HG03354 (cell line): ENCODE data around the gene C19orf25.

Experiments used
- ATAC-seq: cut with Tn5 transposase; IDR thresholded peaks from one replicate; pipeline ENCODE4 v1.9.1; 2021; ENCODE audit warnings: mild to moderate bottlenecking; ENCODE audit not compliant: unreplicated experiment, poor library complexity, severe bottlenecking

Gene C19orf25

GRCh38 chr19:1468821-1469254 is 10.2 kb downstream of the C19orf25 start:
- no peak for ATAC-seq

GRCh38 chr19:1468274-1468820 is 10.7 kb downstream of the C19orf25 start:
- ATAC-seq, result no peak

- no peak for ATAC-seq
Measured at GRCh38 chr19:1467490-1468273, 11.3 kb downstream of the C19orf25 start.

- ATAC-seq, result no peak
Measured at GRCh38 chr19:1467215-1467489, 11.9 kb downstream of the C19orf25 start.

- ATAC-seq, result no peak
Measured at GRCh38 chr19:1466461-1467214, 12.4 kb downstream of the C19orf25 start.

GRCh38 chr19:1466018-1466460 is 13.0 kb downstream of the C19orf25 start:
- no peak for ATAC-seq

GRCh38 chr19:1465191-1466016 is 13.6 kb downstream of the C19orf25 start:
- ATAC-seq, result no peak

GRCh38 chr19:1461862-1462261 is 17.2 kb downstream of the C19orf25 start:
- no peak for ATAC-seq

- no peak for ATAC-seq
Measured at GRCh38 chr19:1460033-1460995, 18.7 kb downstream of the C19orf25 start.

GRCh38 chr19:1459479-1459878 is 19.5 kb downstream of the C19orf25 start:
- no peak for ATAC-seq

- ATAC-seq, result no peak
Measured at GRCh38 chr19:1457892-1458291, 21.1 kb downstream of the C19orf25 start.

GRCh38 chr19:1457031-1457739 is 21.8 kb downstream of the C19orf25 start:
- no peak for ATAC-seq

GRCh38 chr19:1456121-1456900 is 22.7 kb downstream of the C19orf25 start:
- no peak for ATAC-seq

GRCh38 chr19:1455336-1456120 is 23.5 kb downstream of the C19orf25 start:
- ATAC-seq, result no peak

- ATAC-seq, result no peak
Measured at GRCh38 chr19:1455002-1455335, 24.0 kb downstream of the C19orf25 start.

GRCh38 chr19:1453525-1454364 is 25.3 kb downstream of the C19orf25 start:
- no peak for ATAC-seq
